NB4 (cell line): ENCODE results near the gene MCTP2.

Source experiments
- POLR2A ChIP-seq: IDR thresholded peaks from 2 replicates; pipeline ENCODE4 v1.6.1; 2011; ENCODE audit warnings: mild to moderate bottlenecking; ENCODE audit not compliant: insufficient read length; ENCODE audit errors: extremely low read depth
- TF ChIP-seq, protein P1 (sequence below): IDR thresholded peaks from one replicate; pipeline ENCODE4 v1.5.1; 2012; ENCODE audit warnings: low read depth, low read length

GRCh38 chr15:94199725-94200124 is 31.6 kb upstream of the MCTP2 start:
- TF ChIP-seq, protein P1, sequence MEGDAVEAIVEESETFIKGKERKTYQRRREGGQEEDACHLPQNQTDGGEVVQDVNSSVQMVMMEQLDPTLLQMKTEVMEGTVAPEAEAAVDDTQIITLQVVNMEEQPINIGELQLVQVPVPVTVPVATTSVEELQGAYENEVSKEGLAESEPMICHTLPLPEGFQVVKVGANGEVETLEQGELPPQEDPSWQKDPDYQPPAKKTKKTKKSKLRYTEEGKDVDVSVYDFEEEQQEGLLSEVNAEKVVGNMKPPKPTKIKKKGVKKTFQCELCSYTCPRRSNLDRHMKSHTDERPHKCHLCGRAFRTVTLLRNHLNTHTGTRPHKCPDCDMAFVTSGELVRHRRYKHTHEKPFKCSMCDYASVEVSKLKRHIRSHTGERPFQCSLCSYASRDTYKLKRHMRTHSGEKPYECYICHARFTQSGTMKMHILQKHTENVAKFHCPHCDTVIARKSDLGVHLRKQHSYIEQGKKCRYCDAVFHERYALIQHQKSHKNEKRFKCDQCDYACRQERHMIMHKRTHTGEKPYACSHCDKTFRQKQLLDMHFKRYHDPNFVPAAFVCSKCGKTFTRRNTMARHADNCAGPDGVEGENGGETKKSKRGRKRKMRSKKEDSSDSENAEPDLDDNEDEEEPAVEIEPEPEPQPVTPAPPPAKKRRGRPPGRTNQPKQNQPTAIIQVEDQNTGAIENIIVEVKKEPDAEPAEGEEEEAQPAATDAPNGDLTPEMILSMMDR: no peak
- TF ChIP-seq POLR2A: no peak
